ENCODE measurements around the gene GBX1. TPM values are rescaled to one million over a fixed set of nuclear protein-coding genes. Genes with fewer than 3 reads are reported as not detected.

The GBX1 gene
- total and polyA plus RNA-seq, 2 of the 4 experiments (the other 2 are of a cell fraction): not detected

DNA sequence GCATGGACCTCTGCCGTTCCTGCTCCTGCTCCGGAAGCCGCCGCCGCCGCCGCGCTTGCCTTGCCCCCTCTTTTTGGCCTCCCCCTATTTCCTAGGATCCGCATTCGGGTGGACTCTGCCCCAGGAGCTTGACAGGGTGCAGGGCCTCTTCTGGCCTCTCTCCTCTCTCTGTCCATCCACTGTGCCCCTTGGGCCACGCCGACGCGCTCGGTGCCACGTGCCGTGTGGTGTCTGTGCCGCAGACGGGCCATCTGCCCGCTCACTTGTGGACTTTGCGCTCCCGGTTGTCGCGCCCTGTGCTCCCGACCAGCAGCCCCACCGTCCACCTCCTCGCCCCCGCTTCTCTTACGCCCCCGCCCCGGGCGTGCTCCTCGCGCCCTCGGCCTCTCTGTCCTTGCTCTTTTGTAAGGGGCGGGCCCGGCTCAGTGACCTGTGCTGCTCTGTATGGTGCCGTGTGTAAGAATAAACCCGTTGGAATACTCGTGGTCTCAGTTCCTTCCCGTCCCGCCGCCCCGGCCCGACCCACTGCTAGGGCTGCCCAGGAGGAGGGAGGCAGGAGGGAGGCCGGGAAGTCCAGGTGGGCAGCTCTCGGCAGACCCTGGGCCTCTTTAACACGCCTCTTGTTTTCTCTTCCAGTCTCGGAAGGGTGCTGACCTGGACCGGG lies 44.2 kb downstream of the GBX1 start:
- 92% methylated on average over 42 of the region's 50 CpGs; no CpG with 5 or more reads in 1 of the 2 experiments for WGBS, 2 experiments (ENCODE audit: extremely low coverage in 2 of 2, insufficient read length in 1 of 2)
- peaks cover 68% of the 10 kb centered on the region for H3K36me3 ChIP-seq (ENCODE audit: control insufficient read depth, insufficient read depth, low read length)

More for the DNA sequence above, 44.2 kb downstream of the GBX1 start:
- Histone ChIP-seq H4K91ac (ENCODE audit: insufficient read depth, low read depth, low read length) (no peak overlapping the region), H2BK20ac (ENCODE audit: low read depth, low read length) (no peak overlapping the region), H2BK15ac (ENCODE audit: low read depth, low read length) (no peak overlapping the region), H3K9me3 (ENCODE audit: control insufficient read depth, insufficient read depth, low read length) (no peaks in the 10 kb centered on the region), H3K79me1 (ENCODE audit: low read depth in 1 of 2, low read length in 2 of 2) (peaks cover 8 to 33% of the 10 kb centered on the region in 2 experiments), H3K4ac (ENCODE audit: low read depth, low read length) (no peak overlapping the region), H3K27ac (ENCODE audit: insufficient read depth, low read length) (no peak overlapping the region), H3K4me1 (ENCODE audit: control insufficient read depth, insufficient read depth, low read length) (no peaks in the 10 kb centered on the region), H3K27me3 (ENCODE audit: control insufficient read depth, insufficient read depth, low read length) (no peaks in the 10 kb centered on the region), H2AFZ (replicated peaks; ENCODE audit: low read length, poor library complexity) (peak overlapping the region; percentile 3), H3K14ac (replicated peaks; ENCODE audit: low read depth, low read length) (no peak overlapping the region), H3K4me3 (ENCODE audit: insufficient read depth, low read depth, low read length) (no peak overlapping the region), H3K23ac (ENCODE audit: low read depth, low read length) (no peak overlapping the region), H2AK5ac (ENCODE audit: low read depth, low read length) (no peak overlapping the region), H3K56ac (ENCODE audit: extremely low read depth, insufficient read depth, low read length) (no peak overlapping the region), H3K18ac (ENCODE audit: low read depth, low read length) (no peak overlapping the region), H4K5ac (ENCODE audit: low read depth, low read length) (no peak overlapping the region), H2AK9ac (replicated peaks; ENCODE audit: low read depth, low read length, poor library complexity) (no peak overlapping the region), H3K4me2 (ENCODE audit: low read depth, low read length) (no peak overlapping the region), H3K9me1 (ENCODE audit: insufficient read depth, low read length) (no peaks in the 10 kb centered on the region), H2BK120ac (ENCODE audit: low read depth, low read length) (no peak overlapping the region), H3K9ac (ENCODE audit: low read depth, low read length) (no peak overlapping the region), H4K20me1 (ENCODE audit: insufficient read depth, low read length) (peaks cover 36% of the 10 kb centered on the region), H2BK5ac (ENCODE audit: low read depth, low read length, poor library complexity, severe bottlenecking) (no peak overlapping the region), H4K8ac (ENCODE audit: low read depth in 2 of 2, low read length in 2 of 2) (no peak overlapping the region)
- BruUV-seq (replicated peaks): no TSS peak
- in situ Hi-C loops (cut with MboI; ENCODE audit: low sequenced_read_pairs) (loop anchor here (10.0 to 25.0 kb wide), 2 partner anchors 182 to 336 kb away; no protein-coding TSS in a partner anchor), dilution Hi-C loops (cut with HindIII; ENCODE audit: low sequenced_read_pairs, unreplicated experiment) (no loop called here), intact Hi-C loops (cut with micrococcal nuclease) (loop anchor here (5.0 kb wide), 1 partner anchor 179 kb away; no protein-coding TSS in a partner anchor)
- TF ChIP-seq CEBPB (IDR thresholded peaks at IDR 0.05; ENCODE audit: low read depth, low read length) (no peak), MAFK (IDR thresholded peaks at IDR 0.05; ENCODE audit: low read depth, low read length) (no peak), MAZ (IDR thresholded peaks at IDR 0.05; ENCODE audit: borderline replicate concordance, low read depth, low read length) (no peak), FOS (IDR thresholded peaks at IDR 0.05; ENCODE audit: low read depth, low read length) (no peak), RAD21 (IDR thresholded peaks at IDR 0.05; ENCODE audit: low read length) (no peak), POLR2A (IDR thresholded peaks at IDR 0.05; ENCODE audit: low read depth, low read length) (no peak), CHD1 (IDR thresholded peaks at IDR 0.05; ENCODE audit: low read depth, low read length) (no peak), SMC3 (IDR thresholded peaks at IDR 0.05; ENCODE audit: low read depth, low read length) (no peak), RCOR1 (IDR thresholded peaks at IDR 0.05; ENCODE audit: insufficient replicate concordance, low read length) (no peak), NFE2L2 (IDR thresholded peaks at IDR 0.05; ENCODE audit: low read depth, low read length) (no peak), MXI1 (IDR thresholded peaks at IDR 0.05; ENCODE audit: borderline replicate concordance, low read depth, low read length) (no peak), RFX5 (IDR thresholded peaks at IDR 0.05; ENCODE audit: low read depth, low read length) (no peak), BHLHE40 (IDR thresholded peaks at IDR 0.05; ENCODE audit: low read depth, low read length) (no peak)
- TF ChIP-seq, protein P1, sequence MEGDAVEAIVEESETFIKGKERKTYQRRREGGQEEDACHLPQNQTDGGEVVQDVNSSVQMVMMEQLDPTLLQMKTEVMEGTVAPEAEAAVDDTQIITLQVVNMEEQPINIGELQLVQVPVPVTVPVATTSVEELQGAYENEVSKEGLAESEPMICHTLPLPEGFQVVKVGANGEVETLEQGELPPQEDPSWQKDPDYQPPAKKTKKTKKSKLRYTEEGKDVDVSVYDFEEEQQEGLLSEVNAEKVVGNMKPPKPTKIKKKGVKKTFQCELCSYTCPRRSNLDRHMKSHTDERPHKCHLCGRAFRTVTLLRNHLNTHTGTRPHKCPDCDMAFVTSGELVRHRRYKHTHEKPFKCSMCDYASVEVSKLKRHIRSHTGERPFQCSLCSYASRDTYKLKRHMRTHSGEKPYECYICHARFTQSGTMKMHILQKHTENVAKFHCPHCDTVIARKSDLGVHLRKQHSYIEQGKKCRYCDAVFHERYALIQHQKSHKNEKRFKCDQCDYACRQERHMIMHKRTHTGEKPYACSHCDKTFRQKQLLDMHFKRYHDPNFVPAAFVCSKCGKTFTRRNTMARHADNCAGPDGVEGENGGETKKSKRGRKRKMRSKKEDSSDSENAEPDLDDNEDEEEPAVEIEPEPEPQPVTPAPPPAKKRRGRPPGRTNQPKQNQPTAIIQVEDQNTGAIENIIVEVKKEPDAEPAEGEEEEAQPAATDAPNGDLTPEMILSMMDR (conservative IDR thresholded peaks at IDR 0.05; ENCODE audit: low read depth, low read length): no peak
- TF ChIP-seq, protein P2, sequence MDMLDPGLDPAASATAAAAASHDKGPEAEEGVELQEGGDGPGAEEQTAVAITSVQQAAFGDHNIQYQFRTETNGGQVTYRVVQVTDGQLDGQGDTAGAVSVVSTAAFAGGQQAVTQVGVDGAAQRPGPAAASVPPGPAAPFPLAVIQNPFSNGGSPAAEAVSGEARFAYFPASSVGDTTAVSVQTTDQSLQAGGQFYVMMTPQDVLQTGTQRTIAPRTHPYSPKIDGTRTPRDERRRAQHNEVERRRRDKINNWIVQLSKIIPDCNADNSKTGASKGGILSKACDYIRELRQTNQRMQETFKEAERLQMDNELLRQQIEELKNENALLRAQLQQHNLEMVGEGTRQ (IDR thresholded peaks at IDR 0.05; ENCODE audit: low read depth, low read length): no peak
- TF ChIP-seq, protein P3, sequence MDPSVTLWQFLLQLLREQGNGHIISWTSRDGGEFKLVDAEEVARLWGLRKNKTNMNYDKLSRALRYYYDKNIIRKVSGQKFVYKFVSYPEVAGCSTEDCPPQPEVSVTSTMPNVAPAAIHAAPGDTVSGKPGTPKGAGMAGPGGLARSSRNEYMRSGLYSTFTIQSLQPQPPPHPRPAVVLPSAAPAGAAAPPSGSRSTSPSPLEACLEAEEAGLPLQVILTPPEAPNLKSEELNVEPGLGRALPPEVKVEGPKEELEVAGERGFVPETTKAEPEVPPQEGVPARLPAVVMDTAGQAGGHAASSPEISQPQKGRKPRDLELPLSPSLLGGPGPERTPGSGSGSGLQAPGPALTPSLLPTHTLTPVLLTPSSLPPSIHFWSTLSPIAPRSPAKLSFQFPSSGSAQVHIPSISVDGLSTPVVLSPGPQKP (IDR thresholded peaks at IDR 0.05; ENCODE audit: borderline replicate concordance, low read depth, low read length): no peak
- ChIA-PET POLR2A (ENCODE audit: unreplicated experiment) (no interaction called here), CTCF (interaction anchor here (1.0 kb wide), 4 partner anchors 8 to 120 kb away, joined by 3 to 11 read pairs (median 5); no protein-coding TSS in a partner anchor)
- ATAC-seq (ENCODE audit: low read depth) (no peak), DNase-seq (no peak)
